Activated CD8-positive, alpha-beta T cell treated with anti-CD3 and anti-CD28 coated beads for 36 hours (primary cell): ENCODE measurements around the gene LRRC30. TPM values are rescaled to one million over a fixed set of nuclear protein-coding genes. Genes with fewer than 3 reads are reported as not detected.

Source experiments
- ATAC-seq: fragments of 200-7000 bp; cut with Tn5 transposase; one replicate; pipeline ENCODE4 v1.10.0; 2021; ENCODE audit warnings: mild to moderate bottlenecking, moderate library complexity
- CTCF ChIA-PET: fragments of 350-600 bp; sonication (Branson Sonifier 250); formaldehyde crosslinking; loops from one replicate; lab custom pipeline; 2021; ENCODE audit warnings: antibody characterized with exemption; lab: Charles Lee
- POLR2A ChIA-PET: fragments of 350-600 bp; sonication (Branson Sonifier 250); formaldehyde crosslinking; loops from one replicate; lab custom pipeline; 2021; ENCODE audit warnings: antibody characterized with exemption; lab: Charles Lee
- DNase-seq: peaks from one replicate; pipeline ENCODE4 v3.0.0-alpha.2; 2020
- H3K27ac Mint-ChIP-seq: one replicate; pipeline ENCODE4 v1.8.0; 2021; ENCODE audit warnings: mild to moderate bottlenecking, mixed read lengths
- H3K27me3 Mint-ChIP-seq: one replicate; pipeline ENCODE4 v1.8.0; 2021; ENCODE audit warnings: mixed read lengths
- H3K36me3 Mint-ChIP-seq: one replicate; pipeline ENCODE4 v1.8.0; 2021; ENCODE audit warnings: low read depth, mixed read lengths
- H3K4me1 Mint-ChIP-seq: one replicate; pipeline ENCODE4 v1.8.0; 2021; ENCODE audit warnings: low read depth, mixed read lengths
- H3K4me3 Mint-ChIP-seq: one replicate; pipeline ENCODE4 v1.8.0; 2021; ENCODE audit warnings: mild to moderate bottlenecking, moderate library complexity, mixed read lengths
- H3K9me3 Mint-ChIP-seq: one replicate; pipeline ENCODE4 v1.8.0; 2021; ENCODE audit warnings: mixed read lengths
- CTCF ChIP-seq: fragments of 200-600 bp; IDR thresholded peaks from one replicate; pipeline ENCODE4 v1.8.0; 2022; ENCODE audit warnings: antibody characterized with exemption, mild to moderate bottlenecking
- intact Hi-C: fragments of 100-400 bp; cut with micrococcal nuclease; formaldehyde crosslinking; loops from one replicate; pipeline ENCODE4 v1.10.0; 2022
- total RNA-seq, 2 experiments: library from RNA; stranded (reverse); gene quantifications; one replicate each; pipeline ENCODE4 v1.2.3, GENCODE V29; 2021

LRRC30 gene
- total RNA-seq: not detected

- no peak within 1 kb of the TSS for H3K4me3 Mint-ChIP-seq
- H3K4me1 Mint-ChIP-seq: no peaks in the 10 kb centered on the region
- ChIA-PET CTCF (no interaction called here), POLR2A (interaction anchor here (1.0 kb wide), 1 partner anchor 37 kb away, joined by 3 read pairs; no protein-coding TSS in a partner anchor)
- no peaks in the 10 kb centered on the region for H3K9me3 Mint-ChIP-seq
- no peak for ATAC-seq
- no peaks in the 10 kb centered on the region for H3K27me3 Mint-ChIP-seq
- H3K36me3 Mint-ChIP-seq: no peaks in the 10 kb centered on the region
- intact Hi-C loops: no loop called here
- DNase-seq: no peak
- no peak for TF ChIP-seq CTCF
- no peak within 1 kb of the TSS for H3K27ac Mint-ChIP-seq
Measured at GRCh38 chr18:7230626-7231349, at the start of gene LRRC30. LRRC30 (plus strand) TSS chr18:7231089; CDS start chr18:7231139, 50 bp downstream.

GRCh38 chr18:7185701-7186100 lies 45.2 kb upstream of the LRRC30 start:
- Mint-ChIP-seq H3K9me3 (peaks cover 25% of the 10 kb centered on the region), H3K27me3 (no peaks in the 10 kb centered on the region), H3K27ac (no peak overlapping the region), H3K4me1 (no peaks in the 10 kb centered on the region), H3K36me3 (no peaks in the 10 kb centered on the region), H3K4me3 (no peak overlapping the region)
- CTCF ChIA-PET: no interaction called here
- no peak for TF ChIP-seq CTCF
- DNase-seq (no peak), ATAC-seq (no peak)
- POLR2A ChIA-PET: no interaction called here
- intact Hi-C loops: no loop called here

- DNase-seq: no peak
- H3K27me3 Mint-ChIP-seq: no peaks in the 10 kb centered on the region
- intact Hi-C loops: no loop called here
- H3K36me3 Mint-ChIP-seq: no peaks in the 10 kb centered on the region
- ChIA-PET POLR2A (no interaction called here), CTCF (no interaction called here)
- no peak for ATAC-seq
- no peak overlapping the region for H3K4me3 Mint-ChIP-seq
- no peak overlapping the region for H3K27ac Mint-ChIP-seq
- TF ChIP-seq CTCF: no peak
- H3K9me3 Mint-ChIP-seq: peaks cover 6% of the 10 kb centered on the region
- H3K4me1 Mint-ChIP-seq: no peaks in the 10 kb centered on the region
Measured at GRCh38 chr18:7190547-7191156, 40.2 kb upstream of the LRRC30 start.

GRCh38 chr18:7191736-7192135 lies 39.2 kb upstream of the LRRC30 start:
- DNase-seq (no peak), ATAC-seq (no peak)
- H3K27me3 Mint-ChIP-seq: no peaks in the 10 kb centered on the region
- ChIA-PET POLR2A (no interaction called here), CTCF (interaction anchor here (1.0 kb wide), 1 partner anchor 17 kb away, joined by 3 read pairs; no protein-coding TSS in a partner anchor)
- peaks cover 2% of the 10 kb centered on the region for H3K9me3 Mint-ChIP-seq
- H3K27ac Mint-ChIP-seq: no peak overlapping the region
- no peaks in the 10 kb centered on the region for H3K4me1 Mint-ChIP-seq
- no peak for TF ChIP-seq CTCF
- H3K4me3 Mint-ChIP-seq: no peak overlapping the region
- intact Hi-C loops: no loop called here
- H3K36me3 Mint-ChIP-seq: no peaks in the 10 kb centered on the region

GRCh38 chr18:7195266-7195665 lies 35.6 kb upstream of the LRRC30 start:
- TF ChIP-seq CTCF: no peak
- Mint-ChIP-seq H3K4me1 (no peaks in the 10 kb centered on the region), H3K4me3 (no peak overlapping the region), H3K27ac (no peak overlapping the region), H3K9me3 (peaks cover 1% of the 10 kb centered on the region), H3K27me3 (no peaks in the 10 kb centered on the region), H3K36me3 (no peaks in the 10 kb centered on the region)
- CTCF ChIA-PET: no interaction called here
- no peak for DNase-seq
- POLR2A ChIA-PET: interaction anchor here (0.7 kb wide), 1 partner anchor 450 kb away, joined by 4 read pairs; no protein-coding TSS in a partner anchor
- no peak for ATAC-seq
- intact Hi-C loops: no loop called here
